ENCODE measurements around the gene ACTA2.

ACTA2 gene

DNA sequence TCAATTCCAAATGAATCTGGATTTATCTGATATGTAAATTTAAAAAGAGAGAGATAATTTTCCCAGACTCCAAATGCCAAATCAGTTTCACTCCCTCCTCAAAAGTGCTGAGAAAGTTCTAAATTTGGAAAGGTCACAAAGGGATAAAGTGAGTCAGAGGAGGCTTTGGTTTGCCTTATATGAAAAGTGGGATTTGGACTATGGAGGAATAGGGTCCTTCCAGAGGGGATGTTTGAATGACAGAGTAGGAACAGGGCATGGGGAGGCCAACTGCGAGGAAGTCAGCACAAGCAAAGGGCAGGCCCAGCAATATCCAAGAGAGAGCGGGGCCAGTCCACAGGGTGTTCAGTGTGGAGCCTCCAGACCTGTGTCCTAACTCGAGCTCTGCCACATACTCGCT is 28.2 kb upstream of the ACTA2 start:
- no peak for DNase-seq (ENCODE audit: low spot score)

DNA sequence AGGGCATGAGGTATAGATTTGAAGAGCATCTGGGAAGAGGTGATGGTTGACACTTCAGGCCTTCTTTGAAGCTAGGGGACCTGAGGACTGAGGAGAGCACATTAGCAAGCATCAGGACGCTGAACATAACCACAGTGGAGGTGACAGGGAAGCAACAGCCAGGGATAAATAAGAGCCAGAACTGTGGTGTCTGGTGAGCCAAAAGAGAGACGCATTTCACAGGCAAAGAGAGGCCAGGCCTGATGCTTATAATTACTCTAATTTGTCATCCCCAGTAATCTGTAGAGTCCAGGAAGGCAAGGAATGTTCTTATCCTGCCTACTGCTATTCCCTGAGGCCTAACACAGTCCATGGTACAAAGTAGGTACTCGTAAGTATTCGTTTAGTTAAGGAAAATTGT is 27.7 kb upstream of the ACTA2 start:
- DNase-seq (ENCODE audit: low spot score): no peak

DNA sequence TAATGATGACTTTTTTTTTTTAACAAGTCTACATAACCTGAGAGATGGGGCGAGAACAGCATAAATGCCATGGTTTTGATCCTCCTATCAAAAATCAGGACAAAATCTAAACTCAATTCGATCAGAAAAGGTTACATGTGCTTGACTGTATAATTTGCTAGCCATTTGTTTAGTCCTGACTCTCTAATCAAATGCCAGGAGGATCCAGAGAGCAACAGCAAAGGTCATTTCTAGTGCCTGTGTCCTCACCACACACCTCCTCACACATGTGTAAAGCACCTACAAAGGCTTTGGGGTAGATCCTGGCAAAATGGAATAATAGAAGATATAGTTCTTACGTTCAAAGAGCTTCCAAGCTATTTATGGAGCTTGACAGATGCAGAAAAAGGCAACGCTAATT is 27.0 kb upstream of the ACTA2 start:
- no peak for DNase-seq (ENCODE audit: low spot score)

DNA sequence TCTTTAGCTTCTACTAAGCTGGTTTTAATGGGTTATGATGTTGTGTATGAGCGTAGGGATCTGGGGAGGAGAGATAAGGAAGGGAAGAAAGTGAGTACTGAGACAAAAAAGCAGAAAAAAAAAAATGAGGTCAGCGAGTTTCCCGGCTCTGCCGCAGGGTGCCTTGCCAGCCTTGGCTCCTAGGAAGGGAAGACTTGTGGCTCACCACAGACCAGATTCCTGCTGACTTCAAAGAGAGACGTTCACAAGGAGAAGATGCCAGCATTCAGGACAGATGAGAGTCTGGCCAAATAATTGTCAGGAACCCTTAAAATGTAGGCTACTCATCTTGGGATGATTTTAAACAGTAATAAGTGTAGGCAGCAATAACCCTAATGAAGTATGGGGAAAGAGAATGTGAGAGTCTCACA is 26.6 kb upstream of the ACTA2 start:
- DNase-seq (ENCODE audit: low spot score): no peak

DNA sequence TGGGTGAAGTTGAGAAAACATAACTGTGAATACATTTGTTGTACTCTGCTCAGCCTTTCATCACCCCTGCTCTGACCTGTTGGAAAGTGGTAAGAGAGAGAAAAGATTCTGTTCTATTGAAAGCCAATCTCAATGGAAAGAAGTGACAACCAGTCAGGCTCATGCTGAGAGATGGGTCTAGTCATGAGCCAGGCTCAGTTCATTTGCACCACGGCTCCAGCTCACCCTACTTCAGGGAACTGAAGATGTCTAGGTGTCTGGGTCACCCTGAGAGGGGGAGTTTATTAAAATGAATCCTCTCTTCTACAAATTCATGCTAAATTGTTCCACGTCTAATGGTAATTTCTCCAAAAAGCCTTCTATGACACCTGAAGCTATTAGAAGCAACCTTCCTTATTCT is 25.9 kb upstream of the ACTA2 start:
- no peak for DNase-seq (ENCODE audit: low spot score)

DNA sequence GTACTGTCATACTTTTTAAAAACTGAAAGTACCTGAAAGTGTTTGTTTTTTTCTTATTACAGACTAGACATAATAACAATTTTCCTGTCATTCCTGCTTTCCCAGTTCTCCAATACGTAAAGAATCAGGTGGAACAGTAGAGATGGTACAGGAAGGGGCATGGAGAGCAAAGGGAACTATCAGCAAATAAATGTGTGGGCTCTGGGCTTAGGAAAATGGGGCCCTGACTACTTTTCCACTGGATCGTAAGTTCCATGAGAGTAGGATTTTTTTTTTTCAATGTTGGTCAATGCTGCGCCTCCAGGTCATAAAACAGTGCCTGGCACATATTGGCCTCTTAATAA is 22.8 kb upstream of the ACTA2 start:
- no peak for DNase-seq (ENCODE audit: low spot score)

DNA sequence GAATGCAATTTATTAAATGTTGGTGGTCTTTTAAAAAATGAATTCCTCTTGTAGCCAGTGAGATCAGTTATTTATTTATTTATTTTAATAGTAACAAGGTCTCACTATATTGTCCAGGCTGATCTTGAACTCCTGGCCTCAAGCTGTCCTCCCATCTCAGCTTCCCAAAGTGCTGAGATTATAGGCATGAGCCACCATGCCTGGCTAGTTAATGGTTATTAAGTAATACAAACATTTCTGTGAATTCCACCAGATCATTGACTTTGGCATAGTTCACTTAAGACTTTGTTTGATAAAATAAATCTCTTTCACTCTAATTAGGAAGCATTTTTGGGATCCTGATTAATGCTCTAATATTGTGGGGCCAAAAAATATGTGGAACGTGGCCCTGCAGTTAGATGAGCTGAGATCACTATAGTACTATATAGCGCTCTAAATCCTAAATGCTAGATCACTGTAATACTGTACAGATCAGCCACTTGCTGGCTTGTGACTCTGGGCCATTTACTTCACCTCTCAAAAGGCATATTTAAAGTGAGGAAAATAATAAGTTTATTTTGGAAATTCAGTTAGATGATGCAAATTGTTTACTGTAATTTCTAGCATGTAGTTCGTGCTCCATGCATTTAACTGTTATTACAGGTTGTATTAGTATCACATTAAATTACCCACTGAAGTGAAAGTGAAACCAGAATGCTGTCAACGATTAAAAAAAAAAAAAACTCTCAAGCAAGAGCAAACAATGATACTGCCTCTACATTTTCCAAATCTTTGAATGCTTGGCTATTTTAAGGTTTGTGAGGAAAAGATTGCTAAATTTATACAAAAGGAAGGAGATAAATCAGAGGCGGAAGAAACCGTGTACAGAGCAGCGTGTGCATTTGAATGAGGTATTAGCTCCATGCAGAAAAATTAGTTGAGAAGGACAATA is 22.1 kb upstream of the ACTA2 start:
- no peak for DNase-seq (ENCODE audit: low spot score)

DNA sequence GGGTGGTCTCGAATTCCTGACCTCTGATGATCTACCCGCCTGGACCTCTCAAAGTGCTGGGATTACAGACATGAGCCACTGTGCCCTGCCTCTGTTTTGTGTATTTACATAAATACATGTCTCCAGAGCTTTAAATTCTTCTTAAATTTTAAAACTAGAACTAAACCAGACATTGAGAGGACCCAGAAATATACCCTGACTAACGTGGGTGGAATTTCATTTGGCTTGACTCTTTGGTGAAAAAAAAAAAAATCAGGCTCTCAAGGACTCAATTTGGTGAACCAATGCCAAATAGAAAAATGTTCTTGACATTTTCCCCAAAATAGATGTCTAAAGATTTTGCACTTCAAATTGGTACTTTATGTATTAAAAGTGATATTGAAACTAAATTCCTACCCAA is 21.4 kb upstream of the ACTA2 start:
- no peak for DNase-seq (ENCODE audit: low spot score)

DNA sequence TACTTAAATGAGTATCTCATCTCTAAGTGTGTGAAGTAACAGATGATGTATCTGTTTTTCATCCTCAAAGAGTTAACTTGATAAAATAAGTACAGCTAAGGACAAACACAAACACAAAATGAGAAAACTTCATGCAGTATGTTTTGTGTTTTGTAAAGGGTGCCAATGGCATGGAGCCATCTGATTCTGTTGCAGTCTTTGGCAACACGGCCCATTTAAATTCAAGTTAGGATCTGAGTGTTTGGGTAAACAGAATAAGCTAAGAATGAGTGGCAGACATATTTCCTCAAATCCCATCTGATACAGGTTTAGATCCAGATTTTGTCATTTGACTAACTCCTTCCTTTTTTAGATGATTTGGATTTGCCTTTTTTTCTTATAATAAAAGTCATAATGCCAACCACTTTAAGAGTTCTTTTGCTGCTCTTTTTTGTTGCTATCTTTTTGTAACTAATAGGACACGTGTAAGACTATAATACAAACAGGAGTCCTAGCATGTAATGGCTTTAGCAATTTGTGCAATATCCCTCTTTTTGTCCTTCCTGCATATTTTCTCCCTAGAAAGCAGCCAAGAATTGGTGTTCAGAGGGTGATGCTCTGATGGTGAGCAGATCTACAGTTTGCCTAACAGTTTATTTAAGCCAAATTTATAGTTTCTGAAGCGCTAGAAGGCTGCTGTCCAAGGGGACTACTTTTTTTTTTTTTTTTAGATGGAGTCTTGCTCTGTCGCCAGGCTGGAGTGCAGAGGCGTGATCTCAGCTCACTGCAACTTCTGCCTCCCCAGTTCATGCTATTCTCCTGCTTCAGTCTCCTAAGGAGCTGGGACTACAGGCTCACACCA is 18.9 kb upstream of the ACTA2 start:
- no peak for DNase-seq (ENCODE audit: low spot score)

DNA sequence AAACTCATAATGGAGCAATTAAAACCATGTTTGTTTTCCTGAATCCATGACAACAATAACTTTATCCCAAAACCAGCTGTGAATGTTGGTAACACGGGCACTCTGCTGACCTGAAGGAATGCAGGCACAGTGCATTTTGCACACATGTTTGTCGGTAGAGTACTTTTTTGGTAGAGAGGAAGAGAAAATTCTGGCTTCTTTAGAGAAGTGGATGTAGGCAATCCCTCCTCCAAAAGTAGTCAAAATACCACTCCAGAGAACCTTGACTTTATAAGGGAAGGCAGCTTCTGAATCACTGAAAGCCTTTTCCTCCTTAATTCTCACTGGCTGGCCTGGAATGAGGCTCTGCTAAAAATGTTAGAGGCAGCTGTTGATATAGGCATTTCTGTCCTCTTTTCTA is 15.8 kb upstream of the ACTA2 start:
- DNase-seq (ENCODE audit: low spot score): no peak

DNA sequence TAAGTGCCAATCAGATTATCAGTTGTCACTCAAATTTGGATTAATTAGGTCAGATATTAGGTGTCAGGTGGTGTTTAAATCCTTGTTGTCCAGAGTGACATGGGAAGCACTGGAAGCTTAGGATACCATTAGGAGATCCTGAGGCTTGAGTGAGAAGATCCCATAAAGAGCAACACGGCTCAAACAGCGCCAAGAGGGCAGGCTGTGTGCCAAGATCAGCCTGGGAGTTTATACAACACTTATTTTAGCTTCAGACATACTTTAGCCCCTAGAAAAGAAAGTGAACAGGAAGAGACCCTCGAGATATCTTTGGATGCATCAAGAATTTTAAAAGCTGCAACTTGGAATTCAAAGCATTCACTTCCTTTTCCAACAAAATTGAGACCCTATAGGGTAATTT is 14.2 kb upstream of the ACTA2 start:
- DNase-seq (ENCODE audit: low spot score): no peak

DNA sequence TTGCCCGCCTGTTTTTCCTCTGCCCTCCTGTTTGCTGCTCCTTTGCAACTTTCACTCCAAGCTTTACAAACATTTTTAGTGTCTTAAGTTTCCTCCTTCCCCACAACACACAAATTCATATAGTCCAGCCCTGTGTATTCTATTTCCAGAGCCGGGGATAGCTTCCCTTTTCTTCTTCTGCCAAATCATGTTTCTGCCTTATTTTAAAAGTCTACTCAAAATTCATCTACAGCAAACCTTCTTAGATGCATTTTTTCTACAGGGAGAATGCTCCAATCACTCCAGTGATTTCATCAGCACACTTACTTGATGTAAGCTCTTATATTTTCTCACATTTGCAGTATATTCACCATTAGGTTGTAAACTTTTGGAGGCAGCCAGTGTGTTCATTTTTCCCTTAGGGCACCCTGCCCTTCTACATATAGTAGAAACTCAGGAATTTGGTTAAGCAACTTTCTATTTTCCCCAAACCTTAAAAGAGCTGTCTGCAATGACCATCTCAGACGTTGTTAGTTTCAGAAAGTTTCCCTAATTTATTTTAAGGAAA is 12.4 kb upstream of the ACTA2 start:
- no peak for DNase-seq (ENCODE audit: low spot score)

DNA sequence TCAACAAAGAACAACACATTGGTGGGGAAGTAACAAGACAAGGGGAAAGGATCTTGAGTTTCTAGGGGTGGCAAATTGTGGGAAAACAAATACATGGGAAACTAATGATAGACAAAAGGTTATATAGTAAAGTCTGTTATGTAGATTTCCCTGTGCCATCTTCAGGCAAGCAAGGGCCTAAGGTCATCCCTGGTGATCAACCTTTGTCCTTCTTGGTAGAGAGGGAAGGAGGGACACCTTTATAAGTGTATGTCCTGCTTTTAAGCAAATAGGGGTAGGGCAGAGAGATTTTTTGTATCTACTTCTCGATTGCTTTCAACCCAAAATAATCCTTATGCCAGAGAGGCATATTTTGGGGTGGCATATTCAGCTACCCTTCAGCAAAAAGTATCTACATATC is 11.8 kb upstream of the ACTA2 start:
- DNase-seq (ENCODE audit: low spot score): no peak

DNA sequence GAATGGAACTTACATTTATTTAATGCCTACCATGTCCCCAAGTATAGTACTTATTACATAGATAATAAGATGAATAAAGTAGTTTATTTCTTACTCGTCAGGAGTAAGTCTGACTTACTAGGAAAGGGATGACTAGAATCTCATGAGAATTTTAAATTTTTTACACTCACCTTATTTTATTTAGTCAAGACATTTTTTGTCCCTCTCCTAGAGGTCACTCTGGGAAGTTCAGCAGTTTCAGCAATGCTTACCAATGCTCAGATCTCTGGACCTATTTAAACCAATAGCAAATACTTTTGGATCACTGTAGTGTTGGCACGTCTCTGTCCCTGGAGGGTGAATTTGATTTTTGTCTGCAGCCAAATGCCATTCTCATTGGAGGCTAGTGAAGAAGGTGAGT is 10.7 kb upstream of the ACTA2 start:
- no peak for DNase-seq (ENCODE audit: low spot score)

DNA sequence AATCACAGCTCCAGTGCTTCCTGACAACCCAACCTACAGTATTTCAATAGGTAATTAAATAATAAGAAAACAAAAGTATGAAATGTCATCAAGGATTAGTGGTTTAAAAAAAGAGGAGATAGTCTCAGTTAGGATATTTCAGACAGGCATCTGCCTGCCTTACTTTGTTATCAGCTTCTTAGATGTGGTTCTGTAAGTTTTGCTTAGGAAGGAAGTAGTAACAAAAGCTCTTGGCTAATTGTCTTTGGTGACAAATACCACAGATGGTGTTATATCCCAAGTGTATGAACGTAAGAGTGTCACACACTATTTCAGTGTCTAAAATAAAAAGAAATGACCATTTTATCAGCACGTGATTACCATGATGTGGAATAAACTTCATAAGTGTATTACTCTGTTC is 9.8 kb upstream of the ACTA2 start:
- no peak for DNase-seq (ENCODE audit: low spot score)

DNA sequence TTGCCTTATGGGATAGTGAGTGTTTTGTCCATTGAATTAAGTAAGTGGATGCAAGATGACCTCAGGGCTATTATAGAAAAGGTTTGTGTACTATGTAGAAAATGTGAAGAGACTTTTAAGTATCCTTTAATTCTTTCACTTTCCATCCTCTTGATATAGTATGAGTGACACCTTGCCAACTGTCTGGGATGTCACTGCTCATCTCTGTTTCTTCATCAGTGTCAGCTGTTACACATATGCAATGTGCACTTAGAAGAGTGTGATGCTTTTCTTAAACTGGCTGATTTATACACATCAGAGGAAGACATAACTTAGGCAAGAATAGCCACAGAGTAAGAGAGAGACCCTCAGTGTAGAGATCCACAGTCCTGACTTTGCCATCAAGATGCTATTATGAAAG is 8.7 kb upstream of the ACTA2 start:
- DNase-seq (ENCODE audit: low spot score): no peak

DNA sequence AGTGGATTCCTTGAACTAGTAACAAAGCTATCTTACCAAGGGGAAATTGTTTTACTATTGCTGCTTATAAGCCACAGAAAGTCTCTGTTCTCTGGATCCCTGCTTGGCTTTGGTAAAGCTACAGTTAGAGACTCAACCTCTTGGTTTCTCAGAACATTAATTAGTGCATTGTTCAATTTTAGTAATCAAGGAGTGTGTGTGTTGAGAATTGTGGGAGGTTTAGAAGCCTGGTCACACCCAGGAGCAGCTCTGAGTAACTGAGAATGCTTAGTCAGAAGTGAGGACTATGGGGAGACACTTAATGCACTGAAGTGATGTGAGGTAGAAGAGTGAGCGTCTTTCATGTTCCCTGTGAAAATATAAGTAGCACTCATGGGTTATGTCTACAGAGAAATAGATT is 8.2 kb upstream of the ACTA2 start:
- no peak for DNase-seq (ENCODE audit: low spot score)

DNA sequence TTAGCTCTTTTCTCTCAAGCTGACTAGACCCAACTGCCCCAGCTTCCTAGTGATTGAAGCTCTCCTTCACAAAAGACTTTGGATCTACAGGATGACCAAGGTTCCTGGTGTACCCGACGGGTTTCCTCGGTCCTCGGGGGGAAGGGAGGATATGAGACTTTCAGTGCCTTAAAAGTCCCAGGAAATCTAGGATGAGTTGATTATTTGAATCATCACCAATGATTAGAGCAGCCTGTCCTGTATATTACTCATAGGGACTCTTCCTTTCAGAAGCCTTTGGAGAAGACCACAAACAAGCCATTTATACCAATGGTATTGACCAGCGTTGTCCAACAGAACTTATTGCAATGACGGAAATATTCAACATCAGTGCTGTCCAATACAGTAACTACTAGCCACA is 6.1 kb upstream of the ACTA2 start:
- no peak for DNase-seq (ENCODE audit: low spot score)

DNA sequence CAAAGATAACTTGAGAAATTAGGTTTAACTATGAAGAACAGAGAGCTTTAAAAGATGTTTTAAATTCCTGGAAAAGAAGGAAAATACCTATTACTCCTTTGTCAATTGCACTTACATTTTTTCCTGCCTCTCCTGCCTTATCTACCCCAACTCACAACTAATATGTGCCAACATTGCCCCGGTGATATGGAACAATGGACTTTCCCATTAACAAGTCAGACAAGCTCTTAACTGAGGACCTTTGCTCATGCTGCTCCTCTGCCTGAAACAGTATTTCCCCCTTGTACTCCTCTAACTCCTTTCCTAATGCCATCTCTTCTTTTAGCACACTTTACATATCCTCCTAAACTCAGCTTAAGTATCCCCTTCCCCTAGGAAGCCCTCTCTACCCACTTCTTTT is 4.8 kb upstream of the ACTA2 start:
- no peak for DNase-seq (ENCODE audit: low spot score)

DNA sequence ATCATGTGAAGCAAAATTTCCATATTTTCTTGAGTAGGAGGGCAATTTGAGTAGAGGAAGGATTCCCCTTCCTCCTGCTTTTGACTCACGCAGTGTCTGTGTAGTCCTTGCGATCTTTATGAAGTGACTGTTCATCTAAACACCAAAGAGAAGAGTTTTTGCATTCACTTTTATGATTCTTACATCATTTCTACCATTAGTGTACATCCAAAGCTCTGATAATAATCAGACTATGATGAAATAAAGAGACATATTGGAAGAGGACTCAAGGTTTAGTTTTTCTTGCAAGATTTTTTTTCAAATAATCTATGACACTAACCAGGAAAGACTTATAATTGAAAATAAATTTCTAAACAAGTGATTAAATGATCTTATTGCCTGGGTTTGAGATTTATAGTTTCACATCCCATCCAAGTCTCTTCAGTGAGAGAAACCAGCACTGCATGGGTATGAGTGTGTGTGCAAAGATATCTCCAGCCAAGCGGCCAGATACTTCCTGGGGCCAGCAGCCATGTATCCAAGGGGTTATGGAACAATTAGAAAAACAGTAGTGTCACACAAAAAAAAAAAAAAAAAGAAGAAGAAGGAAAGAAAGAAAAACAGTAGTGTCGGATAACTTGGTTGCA is 2.0 kb upstream of the ACTA2 start:
- no peak for DNase-seq (ENCODE audit: low spot score)

DNA sequence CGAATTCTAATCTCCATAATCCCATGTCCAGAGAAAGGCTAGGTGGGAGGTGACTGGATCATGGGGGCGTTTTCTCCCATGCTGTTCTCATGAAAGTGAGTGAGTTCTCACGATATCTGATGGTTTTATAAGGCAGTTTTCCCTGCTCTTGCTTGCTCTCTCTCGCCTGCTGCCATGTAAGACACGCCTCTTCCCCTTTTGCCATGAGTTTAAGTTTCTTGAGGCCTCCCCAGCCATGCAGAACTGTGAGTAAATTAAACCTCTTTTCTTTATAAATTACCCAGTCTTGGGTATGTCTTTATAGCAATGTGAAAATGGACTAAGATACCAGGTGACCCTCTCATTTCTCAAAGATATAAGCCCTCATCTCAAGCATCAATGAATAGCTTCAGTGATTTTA is 1.1 kb upstream of the ACTA2 start:
- DNase-seq (ENCODE audit: low spot score): no peak

DNA sequence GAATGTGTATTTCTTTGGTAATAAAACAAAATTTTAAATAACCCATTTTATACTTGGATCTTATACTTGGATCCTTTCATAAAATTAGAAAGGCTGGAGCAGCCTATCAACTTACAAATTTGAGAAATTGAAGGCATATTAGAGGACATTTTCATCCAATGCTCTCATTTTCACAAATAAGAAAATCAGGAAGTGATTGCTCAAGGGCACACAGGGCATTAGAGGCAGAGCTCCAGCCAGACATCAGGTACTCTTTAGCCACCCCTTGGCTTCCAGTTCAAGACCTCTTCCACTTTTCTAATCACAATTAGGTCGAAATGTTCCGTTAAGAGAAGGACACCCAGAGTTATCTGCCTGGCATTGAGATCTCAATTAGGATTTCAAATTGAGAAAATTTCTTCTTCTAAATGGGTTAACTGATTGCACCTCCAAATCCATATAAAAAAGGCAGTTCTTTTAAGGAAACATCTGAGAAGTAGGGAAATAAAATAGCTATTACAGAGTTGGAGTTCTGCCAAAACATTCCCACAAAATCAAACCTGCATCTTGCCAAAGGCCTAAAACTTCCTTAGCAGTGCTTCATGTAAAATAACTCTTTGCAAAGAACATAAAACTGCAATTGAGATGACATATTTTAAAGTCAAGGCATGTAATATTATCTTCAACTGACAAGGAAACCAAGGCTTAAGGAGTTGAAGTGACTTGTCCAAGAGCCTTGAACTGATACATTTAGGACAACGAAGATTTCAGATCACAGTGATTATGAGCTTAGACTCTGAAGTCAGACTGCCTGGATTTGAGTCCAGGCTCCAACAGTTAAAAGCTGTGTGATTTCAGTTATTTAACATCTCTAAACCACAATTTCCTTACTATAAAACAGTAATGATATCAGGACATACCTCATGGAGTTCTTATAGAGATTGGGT is 2.4 kb downstream of the ACTA2 start:
- DNase-seq (ENCODE audit: low spot score): no peak
